ENCODE data around the gene KRTAP15-1.
A peak's percentile ranks its signal among the peaks of the same experiment; 100 is the strongest.

The KRTAP15-1 gene

GRCh38 chr21:30408782-30409494, 31.1 kb upstream of the KRTAP15-1 start:
- no peak overlapping the region for H3K4me2 ChIP-seq (ENCODE audit: insufficient read depth, low read length)
- no peak overlapping the region for H3K9ac ChIP-seq (ENCODE audit: low read depth, low read length)
- no peak overlapping the region for H2AFZ ChIP-seq (ENCODE audit: low read depth, low read length)

GRCh38 chr21:30415993-30416392, 24.1 kb upstream of the KRTAP15-1 start:
- H2AFZ ChIP-seq (ENCODE audit: low read depth, low read length): no peak overlapping the region
- no peak overlapping the region for H3K4me3 ChIP-seq (ENCODE audit: low read depth in 1 of 2, low read length in 2 of 2)
- H3K4me1 ChIP-seq (ENCODE audit: insufficient read depth, low read length): no peaks in the 10 kb centered on the region
- TF ChIP-seq EZH2 (IDR thresholded peaks at IDR 0.05; ENCODE audit: borderline replicate concordance, low read depth, low read length, severe bottlenecking): no peak
- TF ChIP-seq, protein P1, sequence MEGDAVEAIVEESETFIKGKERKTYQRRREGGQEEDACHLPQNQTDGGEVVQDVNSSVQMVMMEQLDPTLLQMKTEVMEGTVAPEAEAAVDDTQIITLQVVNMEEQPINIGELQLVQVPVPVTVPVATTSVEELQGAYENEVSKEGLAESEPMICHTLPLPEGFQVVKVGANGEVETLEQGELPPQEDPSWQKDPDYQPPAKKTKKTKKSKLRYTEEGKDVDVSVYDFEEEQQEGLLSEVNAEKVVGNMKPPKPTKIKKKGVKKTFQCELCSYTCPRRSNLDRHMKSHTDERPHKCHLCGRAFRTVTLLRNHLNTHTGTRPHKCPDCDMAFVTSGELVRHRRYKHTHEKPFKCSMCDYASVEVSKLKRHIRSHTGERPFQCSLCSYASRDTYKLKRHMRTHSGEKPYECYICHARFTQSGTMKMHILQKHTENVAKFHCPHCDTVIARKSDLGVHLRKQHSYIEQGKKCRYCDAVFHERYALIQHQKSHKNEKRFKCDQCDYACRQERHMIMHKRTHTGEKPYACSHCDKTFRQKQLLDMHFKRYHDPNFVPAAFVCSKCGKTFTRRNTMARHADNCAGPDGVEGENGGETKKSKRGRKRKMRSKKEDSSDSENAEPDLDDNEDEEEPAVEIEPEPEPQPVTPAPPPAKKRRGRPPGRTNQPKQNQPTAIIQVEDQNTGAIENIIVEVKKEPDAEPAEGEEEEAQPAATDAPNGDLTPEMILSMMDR (IDR thresholded peaks at IDR 0.05; ENCODE audit: borderline replicate concordance, extremely low read depth, low read length, poor library complexity, severe bottlenecking): no peak
- DNase-seq: no peak
- H3K9ac ChIP-seq (ENCODE audit: low read depth, low read length): no peak overlapping the region
- no peak overlapping the region for H3K27ac ChIP-seq (ENCODE audit: low read length)
- no peak for ATAC-seq (ENCODE audit: insufficient read depth, low read depth)
- no peak overlapping the region for H3K4me2 ChIP-seq (ENCODE audit: insufficient read depth, low read length)
- no peaks in the 10 kb centered on the region for H3K9me3 ChIP-seq (ENCODE audit: insufficient read depth, low read length, severe bottlenecking)
- H3K36me3 ChIP-seq (ENCODE audit: insufficient read depth, low read length): no peaks in the 10 kb centered on the region
- no peaks in the 10 kb centered on the region for H3K27me3 ChIP-seq (ENCODE audit: insufficient read depth, low read length, poor library complexity)
- H3K79me2 ChIP-seq (ENCODE audit: insufficient read depth, low read length): no peaks in the 10 kb centered on the region
- no peaks in the 10 kb centered on the region for H4K20me1 ChIP-seq (ENCODE audit: insufficient read depth, low read length)

More at GRCh38 chr21:30408782-30409494, 31.1 kb upstream of the KRTAP15-1 start:
- ATAC-seq (ENCODE audit: insufficient read depth, low read depth) (peak; percentile 62; the same call in 1 of the 3 replicates), DNase-seq (peak; percentile 13)
- Histone ChIP-seq H3K36me3 (ENCODE audit: insufficient read depth, low read length) (no peaks in the 10 kb centered on the region), H3K79me2 (ENCODE audit: insufficient read depth, low read length) (no peaks in the 10 kb centered on the region), H3K9me3 (ENCODE audit: insufficient read depth, low read length, severe bottlenecking) (no peaks in the 10 kb centered on the region), H3K27ac (ENCODE audit: low read length) (no peak overlapping the region), H3K4me3 (ENCODE audit: low read depth in 1 of 2, low read length in 2 of 2) (no peak overlapping the region), H3K4me1 (ENCODE audit: insufficient read depth, low read length) (no peaks in the 10 kb centered on the region), H4K20me1 (ENCODE audit: insufficient read depth, low read length) (no peaks in the 10 kb centered on the region), H3K27me3 (ENCODE audit: insufficient read depth, low read length, poor library complexity) (no peaks in the 10 kb centered on the region)
- TF ChIP-seq, protein P1 (IDR thresholded peaks at IDR 0.05; ENCODE audit: borderline replicate concordance, extremely low read depth, low read length, poor library complexity, severe bottlenecking): peak; percentile 53
- TF ChIP-seq EZH2 (IDR thresholded peaks at IDR 0.05; ENCODE audit: borderline replicate concordance, low read depth, low read length, severe bottlenecking): no peak

- H3K27ac ChIP-seq (ENCODE audit: low read length): no peak within 1 kb of the TSS
- no peak for ATAC-seq (ENCODE audit: insufficient read depth, low read depth)
- TF ChIP-seq, protein P1 (IDR thresholded peaks at IDR 0.05; ENCODE audit: borderline replicate concordance, extremely low read depth, low read length, poor library complexity, severe bottlenecking): no peak
- no peak for TF ChIP-seq EZH2 (IDR thresholded peaks at IDR 0.05; ENCODE audit: borderline replicate concordance, low read depth, low read length, severe bottlenecking)
- H3K4me2 ChIP-seq (ENCODE audit: insufficient read depth, low read length): no peak within 1 kb of the TSS
- H3K4me3 ChIP-seq (ENCODE audit: low read depth in 1 of 2, low read length in 2 of 2): no peak within 1 kb of the TSS
- no peaks in the 10 kb centered on the region for H3K4me1 ChIP-seq (ENCODE audit: insufficient read depth, low read length)
- no peaks in the 10 kb centered on the region for H4K20me1 ChIP-seq (ENCODE audit: insufficient read depth, low read length)
- H2AFZ ChIP-seq (ENCODE audit: low read depth, low read length): no peak within 1 kb of the TSS
- DNase-seq: no peak
- no peaks in the 10 kb centered on the region for H3K27me3 ChIP-seq (ENCODE audit: insufficient read depth, low read length, poor library complexity)
- H3K79me2 ChIP-seq (ENCODE audit: insufficient read depth, low read length): no peaks in the 10 kb centered on the region
- no peak within 1 kb of the TSS for H3K9ac ChIP-seq (ENCODE audit: low read depth, low read length)
- no peaks in the 10 kb centered on the region for H3K36me3 ChIP-seq (ENCODE audit: insufficient read depth, low read length)
- no peaks in the 10 kb centered on the region for H3K9me3 ChIP-seq (ENCODE audit: insufficient read depth, low read length, severe bottlenecking)
Measured at GRCh38 chr21:30425826-30426225, 14.2 kb upstream of the KRTAP15-1 start, which contains the start of gene KRTAP13-3. KRTAP13-3 (minus strand) TSS chr21:30425926; CDS start chr21:30425912, 14 bp downstream.
